B cell (primary cell): ENCODE data around the gene GOLGA8J. TPM values are rescaled to one million over a fixed set of nuclear protein-coding genes. Genes with fewer than 3 reads are reported as not detected.
"Not testable (repeated sequence)": the region's sequence is repeated elsewhere in the genome, so short reads cannot be mapped to it uniquely, and the experiment has no call there.

ENCODE experiments used
- ATAC-seq: fragments of 200-7000 bp; cut with Tn5 transposase; one replicate; pipeline ENCODE4 v1.10.0; 2021; ENCODE audit warnings: low read depth, mild to moderate bottlenecking, moderate number of reproducible peaks, moderate library complexity
- CTCF ChIA-PET: fragments of 350-600 bp; sonication (Branson Sonifier 250); formaldehyde crosslinking; loops from one replicate; lab custom pipeline; 2021; ENCODE audit warnings: antibody characterized with exemption, inconsistent platforms; lab: Charles Lee
- POLR2A ChIA-PET: fragments of 350-600 bp; sonication (Branson Sonifier 250); formaldehyde crosslinking; loops from one replicate; lab custom pipeline; 2021; ENCODE audit warnings: antibody characterized with exemption; lab: Charles Lee
- DNase-seq: peaks from one replicate; pipeline ENCODE4 v3.0.0; 2013
- H2AFZ ChIP-seq: 2 replicates; pipeline ENCODE4 v1.6.1; 2012; ENCODE audit warnings: mild to moderate bottlenecking, low read depth, low read length; ENCODE audit not compliant: insufficient read depth, poor library complexity, severe bottlenecking
- H3K27ac ChIP-seq, 2 donors: 1 replicate in 1 of 2; 2 replicates in 1 of 2; pipeline ENCODE4 v1.5.1; 2012 to 2013; ENCODE audit warnings: low read length in 2 of 2, mild to moderate bottlenecking in 2 of 2, moderate library complexity in 1 of 2
- H3K27me3 ChIP-seq, 4 experiments: fragments of 200-600 bp in 1 of 4; sonication (generic) in 1 of 4; replicated peaks in 1 of 4; 1 replicate in 2 of 4; 2 replicates in 2 of 4; pipeline versions ENCODE4 v1.6.1 to v1.7.0; 2013 to 2016; ENCODE audit warnings: low read length in 3 of 4, mild to moderate bottlenecking in 2 of 4, mixed read lengths in 1 of 4, moderate library complexity in 1 of 4; ENCODE audit not compliant: insufficient read depth in 4 of 4, control insufficient read depth in 3 of 4; ENCODE audit errors: control extremely low read depth in 1 of 4
- H3K36me3 ChIP-seq, 2 experiments: replicated peaks in 1 of 2; 1 replicate in 1 of 2; 2 replicates in 1 of 2; pipeline versions ENCODE4 v1.6.1 to v1.7.1; 2013; ENCODE audit warnings: low read length in 1 of 2; ENCODE audit not compliant: insufficient read depth in 2 of 2, control insufficient read depth in 1 of 2; ENCODE audit errors: control extremely low read depth in 1 of 2, extremely low read depth in 1 of 2
- H3K4me1 ChIP-seq, 2 donors: fragments of 200-600 bp in 1 of 2; sonication (generic) in 1 of 2; 1 replicate in 1 of 2; 2 replicates in 1 of 2; pipeline versions ENCODE4 v1.5.1 to v1.6.1; 2013 to 2017; ENCODE audit warnings: low read length in 2 of 2; ENCODE audit not compliant: control insufficient read depth in 2 of 2, insufficient read depth in 2 of 2
- H3K4me2 ChIP-seq: replicated peaks from 2 replicates; pipeline ENCODE3; 2012; ENCODE audit warnings: mild to moderate bottlenecking, low read depth, low read length; ENCODE audit not compliant: poor library complexity, severe bottlenecking
- H3K4me3 ChIP-seq, 5 experiments: fragments of 200-600 bp in 1 of 5; sonication (generic) in 1 of 5; 1 replicate in 3 of 5; 2 replicates in 2 of 5; pipeline versions ENCODE4 v1.5.1 to v1.7.0; 2011 to 2016; ENCODE audit warnings: low read length in 4 of 5, mild to moderate bottlenecking in 4 of 5, low read depth in 2 of 5, control low read depth in 1 of 5, moderate library complexity in 1 of 5; ENCODE audit not compliant: insufficient read depth in 1 of 5; ENCODE audit errors: control extremely low read depth in 1 of 5, extremely low read depth in 1 of 5
- H3K79me2 ChIP-seq: fragments of 200-600 bp; sonication (generic); one replicate; pipeline ENCODE4 v1.6.0; 2016; ENCODE audit warnings: low read length; ENCODE audit not compliant: control insufficient read depth, insufficient read depth
- H3K9ac ChIP-seq: fragments of 200-600 bp; sonication (generic); 2 replicates; pipeline ENCODE4 v1.6.1; 2017; ENCODE audit warnings: mild to moderate bottlenecking, low read length, moderate library complexity
- H3K9me3 ChIP-seq, 3 donors: one replicate each; pipeline versions ENCODE4 v1.6.1 to v1.7.1; 2013; ENCODE audit warnings: low read length in 2 of 3; ENCODE audit not compliant: control insufficient read depth in 2 of 3, insufficient read depth in 1 of 3; ENCODE audit errors: control extremely low read depth in 1 of 3
- H4K20me1 ChIP-seq: 2 replicates; pipeline ENCODE4 v1.6.0; 2012; ENCODE audit warnings: mild to moderate bottlenecking, low read length; ENCODE audit not compliant: insufficient read depth, control insufficient read depth, poor library complexity, severe bottlenecking
- H3K27ac Mint-ChIP-seq: one replicate; pipeline ENCODE4 v1.8.0; 2021; ENCODE audit warnings: mixed read lengths
- H3K27me3 Mint-ChIP-seq: one replicate; pipeline ENCODE4 v1.8.0; 2021; ENCODE audit warnings: mixed read lengths
- H3K4me1 Mint-ChIP-seq: one replicate; pipeline ENCODE4 v1.8.0; 2021; ENCODE audit warnings: mixed read lengths
- H3K4me3 Mint-ChIP-seq: one replicate; pipeline ENCODE4 v1.8.0; 2021; ENCODE audit warnings: mixed read lengths
- H3K9me3 Mint-ChIP-seq: one replicate; pipeline ENCODE4 v1.8.0; 2022; ENCODE audit warnings: mixed read lengths; ENCODE audit not compliant: insufficient read depth
- CTCF ChIP-seq: fragments of 200-600 bp; IDR thresholded peaks from one replicate; pipeline ENCODE4 v1.8.0; 2022; ENCODE audit warnings: antibody characterized with exemption, mild to moderate bottlenecking
- WGBS: methylation state at CpG from one replicate; pipeline ENCODE4 v1.1.5; 2013; ENCODE audit warnings: missing lambda C conversion rate; ENCODE audit not compliant: insufficient coverage; 5-methylcytosine and 5-hydroxymethylcytosine counted together
- intact Hi-C: fragments of 100-400 bp; cut with micrococcal nuclease; formaldehyde crosslinking; loops from one replicate; pipeline ENCODE4 v1.10.0; 2022
- polyA plus RNA-seq: library from polyadenylated mRNA; depleted of rRNA; stranded (reverse); fragments of >200 nt; gene quantifications from 2 replicates; pipeline ENCODE4 v1.2.3, GENCODE V29; 2012
- total RNA-seq, 2 donors: library from RNA; stranded (reverse); fragments of 120-200 nt in 1 of 2; gene quantifications; 1 replicate in 1 of 2; 2 replicates in 1 of 2; pipeline versions ENCODE4 v1.2.3 to v1.2.4, GENCODE V29; 2013 to 2022

The GOLGA8J gene
- total and polyA plus RNA-seq, 2 donors (not counting 1 experiment from before 2014, with no cell fraction given): not detected

DNA sequence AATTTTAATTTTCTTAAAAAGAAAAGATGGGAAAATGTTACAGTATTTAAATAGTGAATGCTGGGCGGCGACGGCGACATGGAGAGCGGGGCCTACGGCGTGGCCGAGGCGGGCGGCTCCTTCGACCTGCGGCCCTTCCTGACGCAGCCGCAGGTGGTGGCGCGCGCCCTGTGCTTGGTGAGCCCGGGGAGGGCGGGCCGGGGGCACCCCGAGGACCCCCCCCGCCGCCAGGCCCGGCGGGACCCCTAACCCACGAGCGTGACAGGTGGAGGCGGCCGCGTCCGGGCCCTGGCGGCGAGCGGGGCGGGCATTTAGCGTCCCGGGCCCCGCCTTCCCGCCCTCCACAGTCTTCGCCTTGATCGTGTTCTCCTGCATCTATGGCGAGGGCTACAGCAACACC lies 38.4 kb upstream of the GOLGA8J start:
- Histone ChIP-seq H3K27ac (no peak overlapping the region), H3K27me3 (no peaks in the 10 kb centered on the region), H3K79me2 (no peaks in the 10 kb centered on the region), H3K9ac (no peak overlapping the region), H3K4me1 (no peaks in the 10 kb centered on the region), H3K4me2 (no peak overlapping the region), H3K9me3 (no peaks in the 10 kb centered on the region), H2AFZ (no peak overlapping the region), H3K4me3 (no peak overlapping the region), H4K20me1 (no peaks in the 10 kb centered on the region), H3K36me3 (no peaks in the 10 kb centered on the region)
- ChIA-PET CTCF (no interaction called here), POLR2A (no interaction called here)
- WGBS: 97% methylated on average over 35 of the region's 42 CpGs
- ATAC-seq: no peak
- Mint-ChIP-seq H3K4me1 (no peaks in the 10 kb centered on the region), H3K9me3 (no peaks in the 10 kb centered on the region), H3K27me3 (peaks cover 5% of the 10 kb centered on the region), H3K27ac (no peak overlapping the region), H3K4me3 (no peak overlapping the region)
- no peak for TF ChIP-seq CTCF
- no peak for DNase-seq
- intact Hi-C loops: no loop called here

DNA sequence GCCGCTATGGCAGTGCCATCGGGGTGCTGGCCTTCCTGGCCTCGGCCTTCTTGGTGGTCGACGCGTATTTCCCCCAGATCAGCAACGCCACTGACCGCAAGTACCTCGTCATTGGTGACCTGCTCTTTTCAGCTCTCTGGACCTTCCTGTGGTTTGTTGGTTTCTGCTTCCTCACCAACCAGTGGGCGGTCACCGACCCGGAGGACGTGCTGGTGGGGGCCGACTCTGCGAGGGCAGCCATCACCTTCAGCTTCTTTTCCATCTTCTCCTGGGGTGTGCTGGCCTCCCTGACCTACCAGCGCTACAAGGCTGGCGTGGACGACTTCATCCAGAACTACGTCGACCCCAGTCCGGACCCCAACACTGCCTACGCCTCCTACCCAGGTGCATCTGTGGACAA lies 37.9 kb upstream of the GOLGA8J start:
- ATAC-seq, H3K4me3 ChIP-seq, H3K36me3 ChIP-seq, H3K4me2 ChIP-seq, CTCF ChIA-PET, H2AFZ ChIP-seq, H3K27me3 ChIP-seq, H3K27ac ChIP-seq, POLR2A ChIA-PET, H3K4me1 ChIP-seq, DNase-seq, H3K27ac Mint-ChIP-seq, H3K9ac ChIP-seq, H3K9me3 Mint-ChIP-seq, H3K9me3 ChIP-seq, H3K79me2 ChIP-seq, H3K27me3 Mint-ChIP-seq, H4K20me1 ChIP-seq, H3K4me1 Mint-ChIP-seq, intact Hi-C loops, H3K4me3 Mint-ChIP-seq: not testable (repeated sequence)
- 98% methylated on average over 14 of the region's 22 CpGs for WGBS

GRCh38 chr15:30045248-30046041 lies 37.3 kb upstream of the GOLGA8J start:
- H3K4me1 ChIP-seq, H3K79me2 ChIP-seq, H3K4me3 ChIP-seq, H4K20me1 ChIP-seq, H3K4me2 ChIP-seq, CTCF ChIA-PET, ATAC-seq, intact Hi-C loops, POLR2A ChIA-PET, H2AFZ ChIP-seq, H3K9ac ChIP-seq, H3K27ac Mint-ChIP-seq, H3K4me1 Mint-ChIP-seq, H3K9me3 ChIP-seq, DNase-seq, H3K36me3 ChIP-seq, H3K27ac ChIP-seq, H3K27me3 ChIP-seq, H3K9me3 Mint-ChIP-seq, H3K4me3 Mint-ChIP-seq: not testable (repeated sequence)
- WGBS: 85% methylated on average over 21 of the region's 26 CpGs
- peaks cover 11% of the 10 kb centered on the region for H3K27me3 Mint-ChIP-seq
